Measurements from ENCODE around the gene RNF180. TPM values are rescaled to one million over a fixed set of nuclear protein-coding genes. Genes with fewer than 3 reads are reported as not detected.

The RNF180 gene
- total RNA-seq, 1 donor: 10.5 TPM

GRCh38 chr5:64147849-64148441 is 17.7 kb upstream of the RNF180 start:
- peak; percentile 87 for TF ChIP-seq CTCF (IDR thresholded peaks at IDR 0.05; ENCODE audit: extremely low read depth, low read depth, low read length)
- no peak overlapping the region for H3K4me3 ChIP-seq (ENCODE audit: insufficient read depth, low read length)
- H4K20me1 ChIP-seq (ENCODE audit: insufficient read depth, low read length): no peaks in the 10 kb centered on the region
- no peaks in the 10 kb centered on the region for H3K36me3 ChIP-seq (ENCODE audit: insufficient read depth, low read length)
- H3K27ac ChIP-seq (ENCODE audit: low read depth, low read length): no peak overlapping the region
- H3K9me3 ChIP-seq (ENCODE audit: low read depth, low read length): no peaks in the 10 kb centered on the region
- H3K79me2 ChIP-seq (ENCODE audit: insufficient read depth, low read length): no peaks in the 10 kb centered on the region
- H3K27me3 ChIP-seq (ENCODE audit: insufficient read depth, low read length): no peaks in the 10 kb centered on the region
- H2AFZ ChIP-seq (ENCODE audit: low read length): peak overlapping the region; percentile 50
- DNase-seq (ENCODE audit: insufficient read length, low spot score, missing footprints): peak; percentile 89
- H3K4me1 ChIP-seq (ENCODE audit: insufficient read depth, low read length): peaks cover 7% of the 10 kb centered on the region
- H3K4me2 ChIP-seq (ENCODE audit: insufficient read depth, low read length): no peak overlapping the region

GRCh38 chr5:64149268-64149667 is 16.4 kb upstream of the RNF180 start:
- no peaks in the 10 kb centered on the region for H4K20me1 ChIP-seq (ENCODE audit: insufficient read depth, low read length)
- no peaks in the 10 kb centered on the region for H3K36me3 ChIP-seq (ENCODE audit: insufficient read depth, low read length)
- H3K27ac ChIP-seq (ENCODE audit: low read depth, low read length): no peak overlapping the region
- no peaks in the 10 kb centered on the region for H3K27me3 ChIP-seq (ENCODE audit: insufficient read depth, low read length)
- H3K79me2 ChIP-seq (ENCODE audit: insufficient read depth, low read length): no peaks in the 10 kb centered on the region
- no peak for TF ChIP-seq CTCF (IDR thresholded peaks at IDR 0.05; ENCODE audit: extremely low read depth, low read depth, low read length)
- no peak overlapping the region for H3K4me2 ChIP-seq (ENCODE audit: insufficient read depth, low read length)
- H3K9me3 ChIP-seq (ENCODE audit: low read depth, low read length): peaks cover 2% of the 10 kb centered on the region
- H3K4me1 ChIP-seq (ENCODE audit: insufficient read depth, low read length): peaks cover 6% of the 10 kb centered on the region
- no peak for DNase-seq (ENCODE audit: insufficient read length, low spot score, missing footprints)
- H3K4me3 ChIP-seq (ENCODE audit: insufficient read depth, low read length): no peak overlapping the region
- no peak overlapping the region for H2AFZ ChIP-seq (ENCODE audit: low read length)

- Histone ChIP-seq H2AFZ (ENCODE audit: low read length) (no peak overlapping the region), H3K36me3 (ENCODE audit: insufficient read depth, low read length) (no peaks in the 10 kb centered on the region), H3K4me2 (ENCODE audit: insufficient read depth, low read length) (no peak overlapping the region), H3K79me2 (ENCODE audit: insufficient read depth, low read length) (no peaks in the 10 kb centered on the region), H3K4me3 (ENCODE audit: insufficient read depth, low read length) (no peak overlapping the region), H3K4me1 (ENCODE audit: insufficient read depth, low read length) (no peaks in the 10 kb centered on the region), H3K27me3 (ENCODE audit: insufficient read depth, low read length) (no peaks in the 10 kb centered on the region), H3K27ac (ENCODE audit: low read depth, low read length) (no peak overlapping the region), H3K9me3 (ENCODE audit: low read depth, low read length) (peaks cover 2% of the 10 kb centered on the region), H4K20me1 (ENCODE audit: insufficient read depth, low read length) (no peaks in the 10 kb centered on the region)
- no peak for TF ChIP-seq CTCF (IDR thresholded peaks at IDR 0.05; ENCODE audit: extremely low read depth, low read depth, low read length)
- no peak for DNase-seq (ENCODE audit: insufficient read length, low spot score, missing footprints)
Measured at GRCh38 chr5:64149857-64150521, 15.7 kb upstream of the RNF180 start.

GRCh38 chr5:64156261-64156660 is 9.4 kb upstream of the RNF180 start:
- H3K27ac ChIP-seq (ENCODE audit: low read depth, low read length): no peak overlapping the region
- H3K4me2 ChIP-seq (ENCODE audit: insufficient read depth, low read length): no peak overlapping the region
- no peak overlapping the region for H3K4me3 ChIP-seq (ENCODE audit: insufficient read depth, low read length)
- no peaks in the 10 kb centered on the region for H3K36me3 ChIP-seq (ENCODE audit: insufficient read depth, low read length)
- no peaks in the 10 kb centered on the region for H4K20me1 ChIP-seq (ENCODE audit: insufficient read depth, low read length)
- H2AFZ ChIP-seq (ENCODE audit: low read length): no peak overlapping the region
- no peaks in the 10 kb centered on the region for H3K79me2 ChIP-seq (ENCODE audit: insufficient read depth, low read length)
- no peak for DNase-seq (ENCODE audit: insufficient read length, low spot score, missing footprints)
- H3K27me3 ChIP-seq (ENCODE audit: insufficient read depth, low read length): no peaks in the 10 kb centered on the region
- no peaks in the 10 kb centered on the region for H3K4me1 ChIP-seq (ENCODE audit: insufficient read depth, low read length)
- H3K9me3 ChIP-seq (ENCODE audit: low read depth, low read length): peaks cover 2% of the 10 kb centered on the region
- TF ChIP-seq CTCF (IDR thresholded peaks at IDR 0.05; ENCODE audit: extremely low read depth, low read depth, low read length): no peak
